COR-L47 (cell line): ENCODE data around the gene ANKLE2.
A peak's percentile ranks its signal among the peaks of the same experiment; 100 is the strongest.
"Not testable (repeated sequence)": the region's sequence is repeated elsewhere in the genome, so short reads cannot be mapped to it uniquely, and the experiment has no call there.

Experiments
- DNase-seq: peaks from one replicate; lab custom pipeline; 2025; lab: John Stamatoyannopoulos, UW

The ANKLE2 gene

GRCh38 chr12:132776816-132777568 lies 15.4 kb upstream of the ANKLE2 start:
- no peak for DNase-seq

- DNase-seq: not testable (repeated sequence)
Measured at GRCh38 chr12:132776230-132776625, 14.6 kb upstream of the ANKLE2 start.

GRCh38 chr12:132775502-132776229 lies 14.0 kb upstream of the ANKLE2 start:
- no peak for DNase-seq

- no peak for DNase-seq
Measured at GRCh38 chr12:132774646-132775275, 13.1 kb upstream of the ANKLE2 start.

- no peak for DNase-seq
Measured at GRCh38 chr12:132774159-132774558, 12.5 kb upstream of the ANKLE2 start.

GRCh38 chr12:132773077-132773955 lies 11.7 kb upstream of the ANKLE2 start:
- DNase-seq: no peak

- DNase-seq: no peak
Measured at GRCh38 chr12:132772606-132773005, 11.0 kb upstream of the ANKLE2 start.

- no peak for DNase-seq
Measured at GRCh38 chr12:132771126-132771838, 9.7 kb upstream of the ANKLE2 start.

- peak; percentile 9 for DNase-seq
Measured at GRCh38 chr12:132766380-132767085, 4.9 kb upstream of the ANKLE2 start.

- DNase-seq: no peak
Measured at GRCh38 chr12:132765361-132765760, 3.7 kb upstream of the ANKLE2 start.

- DNase-seq: no peak
Measured at GRCh38 chr12:132764231-132764630, 2.6 kb upstream of the ANKLE2 start.

GRCh38 chr12:132761921-132762583 lies 420 bp upstream of the ANKLE2 start:
- peak; percentile 86 for DNase-seq

- no peak for DNase-seq
Measured at GRCh38 chr12:132759359-132759758, 2.3 kb downstream of the ANKLE2 start.

- not testable (repeated sequence) for DNase-seq
Measured at GRCh38 chr12:132758825-132759224, 2.8 kb downstream of the ANKLE2 start.

- no peak for DNase-seq
Measured at GRCh38 chr12:132754160-132754932, 7.3 kb downstream of the ANKLE2 start.

GRCh38 chr12:132753670-132754069 lies 8.0 kb downstream of the ANKLE2 start:
- not testable (repeated sequence) for DNase-seq

- no peak for DNase-seq
Measured at GRCh38 chr12:132748319-132748718, 13.3 kb downstream of the ANKLE2 start.

GRCh38 chr12:132747896-132748295 lies 13.7 kb downstream of the ANKLE2 start:
- DNase-seq: no peak

GRCh38 chr12:132747395-132747794 lies 14.2 kb downstream of the ANKLE2 start:
- DNase-seq: no peak
